OCI-LY7 (cell line): Measurements from ENCODE around the gene CCDC141. TPM values are rescaled to one million over a fixed set of nuclear protein-coding genes. Genes with fewer than 3 reads are reported as not detected.
"Not testable (repeated sequence)": the region's sequence is repeated elsewhere in the genome, so short reads cannot be mapped to it uniquely, and the experiment has no call there.

Experiments
- BruUV-seq: library from RNA; stranded (reverse); fragments of 400-500 nt; replicated peaks from 2 replicates; lab custom pipeline; 2021; lab: Mats Ljungman, UMichigan
- CTCF ChIA-PET: fragments of 300-600 bp; sonication (Branson Sonifier 250); formaldehyde crosslinking; loops from one replicate; lab custom pipeline; 2022; ENCODE audit warnings: antibody characterized with exemption; ENCODE audit not compliant: unreplicated experiment; lab: Charles Lee
- POLR2A ChIA-PET: fragments of 300-600 bp; sonication (Branson Sonifier 250); formaldehyde crosslinking; loops from one replicate; lab custom pipeline; 2022; ENCODE audit warnings: antibody characterized with exemption; lab: Charles Lee
- DNase-seq: peaks from one replicate; pipeline ENCODE4 v3.0.0-alpha.2; 2015; ENCODE audit warnings: low spot score
- H2AFZ ChIP-seq: fragments of 200-600 bp; sonication (generic), shearing (Covaris generic); 2 replicates; pipeline ENCODE4 v1.6.1; 2014; ENCODE audit warnings: mild to moderate bottlenecking, antibody characterized with exemption, low read length, moderate library complexity
- H3K27ac ChIP-seq: fragments of 200-600 bp; sonication (generic); 2 replicates; pipeline ENCODE4 v1.5.1; 2014; ENCODE audit warnings: mixed run types, low read depth, mild to moderate bottlenecking, moderate library complexity, low read length, inconsistent platforms; ENCODE audit not compliant: poor library complexity, severe bottlenecking
- H3K36me3 ChIP-seq: fragments of 200-600 bp; sonication (generic); 2 replicates; pipeline ENCODE4 v1.6.1; 2014; ENCODE audit warnings: mild to moderate bottlenecking, antibody characterized with exemption, low read length, moderate library complexity, mixed read lengths; ENCODE audit not compliant: insufficient read depth
- H3K4me1 ChIP-seq: fragments of 200-600 bp; sonication (generic); 2 replicates; pipeline ENCODE4 v1.5.1; 2014; ENCODE audit warnings: mild to moderate bottlenecking, low read length; ENCODE audit not compliant: insufficient read depth, poor library complexity, severe bottlenecking
- H3K4me2 ChIP-seq: fragments of 200-600 bp; sonication (generic); 2 replicates; pipeline ENCODE4 v1.6.1; 2014; ENCODE audit warnings: mild to moderate bottlenecking, low read length
- H3K4me3 ChIP-seq: fragments of 200-600 bp; sonication (generic); 2 replicates; pipeline ENCODE4 v1.5.1; 2014; ENCODE audit warnings: mild to moderate bottlenecking, low read depth, low read length; ENCODE audit not compliant: poor library complexity, severe bottlenecking
- H3K79me2 ChIP-seq: fragments of 200-600 bp; sonication (generic); 2 replicates; pipeline ENCODE4 v1.6.1; 2016; ENCODE audit warnings: low read depth, mild to moderate bottlenecking, low read length, moderate library complexity, mixed read lengths; ENCODE audit not compliant: insufficient read depth
- H3K9me2 ChIP-seq: fragments of 200-600 bp; sonication (generic); 2 replicates; pipeline ENCODE4 v1.6.1; 2016; ENCODE audit warnings: mild to moderate bottlenecking, low read length, mixed read lengths; ENCODE audit not compliant: insufficient read depth
- H3K9me3 ChIP-seq: fragments of 200-600 bp; sonication (generic); 2 replicates; pipeline ENCODE4 v1.6.1; 2014; ENCODE audit warnings: mild to moderate bottlenecking, mixed run types, low read length, mixed read lengths
- H4K20me1 ChIP-seq: fragments of 200-600 bp; sonication (generic); 2 replicates; pipeline ENCODE4 v1.6.1; 2014; ENCODE audit warnings: mild to moderate bottlenecking, antibody characterized with exemption, low read length, moderate library complexity, mixed read lengths; ENCODE audit not compliant: insufficient read depth
- CTCF ChIP-seq: fragments of 200-600 bp; sonication (generic); conservative IDR thresholded peaks from 2 replicates; pipeline ENCODE4 v1.5.1; 2014; ENCODE audit warnings: mild to moderate bottlenecking, antibody characterized with exemption, low read length, moderate library complexity, mixed read lengths
- EZH2phosphoT487 ChIP-seq: fragments of 200-600 bp; sonication (generic); IDR thresholded peaks from 2 replicates; pipeline ENCODE4 v1.6.1; 2018; ENCODE audit warnings: low read depth, borderline replicate concordance, mild to moderate bottlenecking, mixed run types, antibody characterized with exemption, low read length, moderate library complexity, mixed read lengths
- intact Hi-C: fragments of 100-400 bp; cut with micrococcal nuclease; formaldehyde crosslinking; loops from one replicate; pipeline ENCODE4 v1.10.0; 2022; ENCODE audit not compliant: unreplicated experiment
- total RNA-seq, 2 experiments: library from RNA; depleted of rRNA in 1 of 2; stranded (reverse); fragments of >200 nt in 1 of 2; shearing (Covaris generic) in 1 of 2; gene quantifications; 2 replicates each; pipeline ENCODE4 v1.2.3, GENCODE V29; 2014 to 2022

The CCDC141 gene
- total RNA-seq, 2 experiments from 2014 or later, result 0.32 TPM; not detected in 1

GRCh38 chr2:179059026-179059700, 9.2 kb upstream of the CCDC141 start:
- Histone ChIP-seq H4K20me1 (no peaks in the 10 kb centered on the region), H3K4me2 (peak overlapping the region; percentile 61), H3K4me3 (peak overlapping the region; percentile 14), H3K36me3 (no peaks in the 10 kb centered on the region), H3K79me2 (no peaks in the 10 kb centered on the region), H3K9me2 (no peaks in the 10 kb centered on the region), H3K27ac (peak overlapping the region; percentile 77), H2AFZ (peak overlapping the region; percentile 88), H3K9me3 (no peaks in the 10 kb centered on the region), H3K4me1 (peaks cover 21% of the 10 kb centered on the region)
- peak; percentile 57 for DNase-seq
- ChIA-PET POLR2A (interaction anchor here (0.5 to 2.6 kb wide), 12 partner anchors 9 to 326 kb away, joined by 3 to 16 read pairs (median 6); partner anchors contain the start of gene CCDC141), CTCF (no interaction called here)
- intact Hi-C loops, result loop anchor here (2.0 kb wide), 1 partner anchor 26 kb away; no protein-coding TSS in a partner anchor
- TF ChIP-seq CTCF (no peak), EZH2phosphoT487 (no peak)
- no TSS peak for BruUV-seq

- Histone ChIP-seq H4K20me1 (no peaks in the 10 kb centered on the region), H3K27ac (peak overlapping the region; percentile 77), H3K4me2 (peak overlapping the region; percentile 61), H3K4me1 (peaks cover 21% of the 10 kb centered on the region), H3K79me2 (no peaks in the 10 kb centered on the region), H3K9me2 (no peaks in the 10 kb centered on the region), H3K9me3 (no peaks in the 10 kb centered on the region), H3K36me3 (no peaks in the 10 kb centered on the region), H2AFZ (peak overlapping the region; percentile 88), H3K4me3 (no peak overlapping the region)
- no peak for DNase-seq
- no TSS peak for BruUV-seq
- POLR2A ChIA-PET, result interaction anchor here (0.5 to 2.6 kb wide), 9 partner anchors 8 to 1465 kb away, joined by 3 to 16 read pairs (median 7); partner anchors contain the start of gene CCDC141
- intact Hi-C loops, result loop anchor here (2.0 kb wide), 1 partner anchor 25 kb away; no protein-coding TSS in a partner anchor
- no peak for TF ChIP-seq EZH2phosphoT487
- no peak for TF ChIP-seq CTCF
- CTCF ChIA-PET, result no interaction called here
Observed at GRCh38 chr2:179057737-179058136, 7.8 kb upstream of the CCDC141 start.

GRCh38 chr2:179053568-179053967, 3.6 kb upstream of the CCDC141 start:
- H3K27ac ChIP-seq, H3K4me2 ChIP-seq, intact Hi-C loops, H4K20me1 ChIP-seq, BruUV-seq, H3K4me3 ChIP-seq, CTCF ChIA-PET, DNase-seq, H3K79me2 ChIP-seq, H3K36me3 ChIP-seq, H3K9me2 ChIP-seq, H2AFZ ChIP-seq, H3K9me3 ChIP-seq: not testable (repeated sequence)
- POLR2A ChIA-PET, result interaction anchor here (1.0 kb wide), 1 partner anchor 12 kb away, joined by 4 read pairs; no protein-coding TSS in a partner anchor
- peaks cover 28% of the 10 kb centered on the region for H3K4me1 ChIP-seq
